ENCODE measurements around the gene ZSCAN9.

ZSCAN9 gene

DNA sequence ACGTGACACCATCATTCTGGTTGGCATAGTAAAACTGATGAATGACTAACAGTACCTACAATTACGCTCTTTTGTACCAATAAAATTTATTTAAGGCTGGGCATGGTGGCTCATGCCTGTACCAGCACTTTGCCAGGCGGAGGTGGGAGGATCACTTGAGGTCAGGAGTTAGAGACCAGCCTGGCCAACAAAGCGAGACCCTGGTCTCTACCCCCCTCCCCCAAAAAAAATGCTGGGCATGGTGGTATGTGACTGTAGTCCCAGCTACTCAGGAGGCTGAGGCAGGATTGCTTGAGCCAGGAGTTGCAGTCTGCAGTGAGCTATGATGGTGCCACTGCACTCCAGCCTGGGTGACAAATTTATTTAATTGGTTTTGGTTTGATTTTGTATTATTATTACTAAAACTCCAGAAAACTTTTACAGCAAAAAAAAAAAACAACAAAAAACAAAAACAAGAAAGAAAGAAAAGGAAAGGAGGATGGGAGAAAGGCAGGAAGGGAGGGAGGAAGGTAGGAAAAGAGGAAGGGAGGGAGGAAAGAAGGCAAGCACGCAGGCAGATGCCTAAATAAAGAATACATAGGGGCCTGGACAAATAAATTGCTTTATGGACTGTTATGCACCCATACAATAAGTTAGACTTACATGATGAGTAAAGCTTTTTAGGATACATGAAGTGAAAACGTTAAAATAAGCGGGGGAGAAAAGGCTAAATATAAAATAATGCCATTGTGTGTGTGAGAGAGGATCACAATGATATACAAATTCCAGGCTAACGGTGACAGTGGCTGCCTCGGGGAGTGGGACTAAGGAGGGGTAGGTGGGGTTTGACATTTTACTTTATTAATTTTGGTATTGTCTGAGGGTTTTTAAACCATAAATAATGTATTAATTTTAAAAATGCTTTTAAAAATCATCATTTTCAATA lies 682 bp upstream of the ZSCAN9 start:
- DNase-seq = no peak

DNA sequence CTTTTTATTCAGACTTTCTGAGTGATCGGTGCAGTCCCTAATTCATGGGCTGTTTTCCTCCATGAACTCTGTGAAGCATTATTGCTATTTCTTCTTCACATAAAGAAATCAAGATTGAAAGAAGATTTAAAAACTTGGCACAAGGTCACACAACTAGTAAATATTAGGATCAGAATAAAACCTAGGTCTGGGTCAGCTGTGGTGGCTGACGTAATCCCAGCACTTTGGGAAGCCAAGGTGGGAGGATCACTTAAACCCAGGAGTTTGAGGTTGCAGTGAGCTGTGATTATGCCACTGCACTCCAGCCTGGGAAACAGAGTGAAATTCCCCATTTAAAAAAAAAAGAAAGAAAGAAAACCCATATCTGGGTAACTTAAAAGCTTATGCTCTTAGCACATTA lies 1.4 kb downstream of the ZSCAN9 start:
- no peak for DNase-seq

DNA sequence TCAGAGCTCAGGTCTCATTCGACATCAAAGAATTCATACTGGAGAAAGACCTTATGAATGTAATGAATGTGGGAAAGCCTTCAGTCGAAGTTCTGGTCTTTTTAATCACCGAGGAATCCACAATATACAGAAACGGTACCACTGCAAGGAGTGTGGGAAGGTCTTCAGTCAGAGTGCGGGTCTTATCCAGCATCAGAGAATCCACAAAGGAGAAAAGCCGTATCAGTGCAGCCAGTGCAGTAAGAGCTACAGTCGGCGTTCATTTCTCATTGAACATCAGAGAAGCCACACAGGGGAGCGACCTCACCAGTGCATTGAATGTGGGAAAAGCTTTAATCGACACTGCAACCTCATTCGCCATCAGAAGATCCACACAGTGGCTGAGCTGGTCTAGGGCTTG lies 7.7 kb downstream of the ZSCAN9 start:
- no peak for DNase-seq

DNA sequence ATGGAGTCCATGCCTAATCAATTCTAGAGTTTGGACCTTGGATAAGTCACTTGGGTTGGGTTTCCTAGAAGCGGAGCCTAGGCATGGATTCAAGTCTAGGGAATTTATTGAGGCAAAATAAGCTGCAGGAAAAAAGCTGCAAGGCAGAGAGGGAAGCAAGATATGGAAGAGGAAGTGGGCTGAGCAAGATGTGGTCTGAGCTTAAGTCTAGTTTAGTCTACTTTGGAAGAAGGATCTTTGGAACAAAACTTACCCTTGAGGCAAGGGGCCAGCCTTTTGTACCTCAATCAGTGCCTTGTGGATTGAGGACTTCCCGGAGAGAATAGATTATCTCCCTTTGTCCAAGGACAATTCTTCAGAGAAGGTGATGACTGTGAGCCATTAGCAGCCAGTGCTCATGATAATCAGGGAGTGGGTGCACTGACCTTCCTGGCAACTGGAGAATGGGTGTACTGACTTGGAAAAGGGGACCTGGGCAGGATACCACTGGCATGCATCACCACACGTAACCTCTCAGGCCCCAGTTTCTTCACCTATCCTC lies 10.9 kb downstream of the ZSCAN9 start:
- no peak for DNase-seq

DNA sequence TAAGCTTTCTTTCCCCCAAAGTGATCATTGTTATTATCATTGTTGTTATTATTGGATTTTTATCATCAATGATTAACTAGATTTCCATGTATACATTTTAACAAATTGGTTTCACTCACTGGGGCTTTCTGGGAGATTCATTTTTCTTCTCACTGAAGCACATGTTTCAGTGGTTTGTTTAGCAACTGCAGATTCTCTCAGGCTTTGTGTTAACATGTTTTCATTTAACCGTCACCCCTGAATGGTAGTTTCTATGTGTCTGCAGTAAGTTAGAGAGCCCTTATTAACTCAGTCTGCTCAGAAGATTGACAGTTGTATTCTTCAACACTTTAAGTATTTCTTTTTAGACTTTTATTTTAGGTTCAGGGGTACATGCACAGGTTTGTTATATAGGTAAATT lies 14.6 kb downstream of the ZSCAN9 start:
- DNase-seq = no peak

DNA sequence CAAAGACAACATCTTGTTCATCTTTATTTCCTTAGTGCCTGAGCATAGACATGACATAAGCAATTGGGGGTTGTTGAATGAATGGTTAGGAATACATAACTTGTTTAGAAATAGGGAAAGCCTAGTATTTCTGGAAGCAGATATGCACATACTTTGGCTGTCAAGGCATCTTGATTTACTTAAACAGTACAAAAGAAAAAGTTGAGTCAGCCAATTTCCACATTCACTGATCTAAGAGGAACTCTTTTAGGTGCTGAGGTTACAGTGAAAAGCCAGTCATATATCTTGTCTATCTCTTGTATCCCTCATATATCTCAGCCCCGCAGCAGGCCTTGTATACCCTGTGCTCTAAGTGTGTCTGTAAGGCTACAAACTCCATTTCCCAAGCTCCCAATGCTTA lies 15.4 kb downstream of the ZSCAN9 start:
- DNase-seq = no peak

DNA sequence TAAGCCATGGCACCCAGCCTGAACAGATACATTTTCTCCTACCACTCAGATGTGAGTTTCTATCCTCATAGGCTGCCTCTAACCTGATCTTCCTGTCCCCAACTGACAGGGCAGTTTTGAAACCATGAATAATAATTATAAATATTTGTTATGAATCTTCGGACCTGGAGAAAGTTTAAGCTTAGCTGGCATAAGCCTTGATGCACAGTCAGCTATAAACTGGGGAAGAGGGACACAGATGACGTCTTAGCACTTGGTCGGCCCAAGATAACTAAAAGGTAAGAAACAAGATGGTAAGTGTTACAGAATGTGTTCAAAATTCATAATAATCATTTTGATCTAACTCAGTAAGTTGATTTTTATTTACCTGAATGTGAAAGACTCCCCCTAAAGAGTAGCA lies 18.9 kb downstream of the ZSCAN9 start:
- DNase-seq = no peak

DNA sequence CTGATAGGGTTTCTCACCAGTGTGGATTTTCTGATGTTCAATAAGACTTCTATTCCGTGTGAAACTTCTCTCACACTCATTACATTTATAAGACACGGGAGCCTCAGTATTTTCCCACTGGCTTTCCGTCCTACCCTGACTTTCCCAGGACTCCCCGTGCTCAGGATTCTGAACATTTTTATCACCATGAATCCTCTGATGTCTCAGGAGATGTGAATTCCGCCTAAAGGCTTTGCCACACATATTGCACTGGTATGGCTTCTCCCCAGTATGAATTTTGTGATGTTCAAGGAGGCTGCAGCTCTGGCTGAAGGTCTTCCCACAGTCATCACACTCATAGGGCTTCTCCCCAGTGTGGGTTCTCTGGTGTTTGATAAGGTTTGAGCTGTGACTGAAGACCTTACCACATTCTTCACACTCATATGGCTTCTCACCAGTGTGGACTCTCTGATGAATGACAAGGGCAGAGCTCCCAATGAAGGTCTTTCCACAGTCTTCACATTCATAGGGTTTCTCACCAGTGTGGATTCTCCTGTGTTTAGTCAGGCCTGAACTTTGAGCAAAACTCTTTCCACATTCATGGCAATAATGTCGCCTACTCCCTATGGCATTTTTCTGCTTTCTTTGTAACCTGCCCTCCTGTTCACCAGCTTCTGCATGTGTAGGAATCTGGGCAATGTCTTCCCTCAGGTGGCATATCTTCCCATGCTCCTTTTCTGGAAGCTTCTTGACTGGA lies 20.3 kb downstream of the ZSCAN9 start:
- DNase-seq = no peak

DNA sequence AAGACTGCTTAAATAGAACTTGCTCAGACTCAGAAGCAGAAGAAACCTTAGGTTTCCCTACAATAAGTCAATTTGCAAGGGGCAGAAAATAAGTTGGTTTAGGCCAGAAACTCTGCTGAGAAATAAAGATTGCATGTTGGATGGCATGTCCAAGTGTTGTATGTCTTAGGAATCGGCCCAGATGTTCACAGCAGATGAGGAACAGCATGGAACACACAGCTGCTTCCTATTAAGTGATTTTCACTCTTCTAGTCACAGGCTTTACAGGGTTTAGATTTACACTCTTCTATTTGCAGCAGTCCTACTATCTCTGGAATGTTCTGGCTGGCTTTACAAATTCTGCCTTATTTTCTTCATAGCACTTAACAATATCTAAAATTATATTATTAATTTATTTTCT lies 23.8 kb downstream of the ZSCAN9 start:
- DNase-seq = no peak

DNA sequence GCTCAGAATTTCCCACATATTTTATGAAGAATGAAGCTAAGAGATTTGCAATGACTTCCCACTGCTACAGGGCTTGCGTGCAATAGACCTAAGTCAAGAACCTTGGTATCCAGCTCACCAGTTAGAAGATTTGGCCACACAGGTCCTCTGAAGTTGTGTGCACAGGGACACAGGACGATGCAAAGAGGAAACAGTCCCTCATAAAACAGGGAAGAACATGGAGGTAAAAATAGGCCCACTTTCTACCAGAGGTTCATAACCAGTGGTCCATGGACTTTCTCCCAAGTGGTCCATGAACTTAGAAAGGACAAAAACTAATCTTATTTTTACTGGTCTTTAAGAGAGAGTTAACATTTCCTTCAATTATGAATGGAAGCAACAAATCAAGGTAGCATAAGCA lies 25.7 kb downstream of the ZSCAN9 start:
- DNase-seq = no peak

DNA sequence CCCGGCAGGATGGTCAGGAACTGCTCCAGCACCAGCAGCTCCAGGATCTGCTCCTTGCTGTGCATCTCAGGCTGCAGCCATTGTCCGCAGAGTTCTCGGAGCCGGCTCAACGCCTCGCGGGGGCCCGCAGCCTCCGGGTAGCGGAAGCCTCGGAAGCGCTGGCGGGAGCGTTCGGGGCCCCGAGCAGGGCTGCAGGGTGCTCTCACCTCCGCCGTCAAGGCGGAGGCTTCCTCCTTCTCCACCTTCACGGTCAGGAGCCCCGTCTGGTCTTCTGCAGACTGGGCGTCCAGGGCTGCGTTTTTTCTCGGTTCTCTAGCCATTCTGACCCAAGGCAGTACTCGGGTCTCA lies 26.6 kb downstream of the ZSCAN9 start:
- DNase-seq = no peak

DNA sequence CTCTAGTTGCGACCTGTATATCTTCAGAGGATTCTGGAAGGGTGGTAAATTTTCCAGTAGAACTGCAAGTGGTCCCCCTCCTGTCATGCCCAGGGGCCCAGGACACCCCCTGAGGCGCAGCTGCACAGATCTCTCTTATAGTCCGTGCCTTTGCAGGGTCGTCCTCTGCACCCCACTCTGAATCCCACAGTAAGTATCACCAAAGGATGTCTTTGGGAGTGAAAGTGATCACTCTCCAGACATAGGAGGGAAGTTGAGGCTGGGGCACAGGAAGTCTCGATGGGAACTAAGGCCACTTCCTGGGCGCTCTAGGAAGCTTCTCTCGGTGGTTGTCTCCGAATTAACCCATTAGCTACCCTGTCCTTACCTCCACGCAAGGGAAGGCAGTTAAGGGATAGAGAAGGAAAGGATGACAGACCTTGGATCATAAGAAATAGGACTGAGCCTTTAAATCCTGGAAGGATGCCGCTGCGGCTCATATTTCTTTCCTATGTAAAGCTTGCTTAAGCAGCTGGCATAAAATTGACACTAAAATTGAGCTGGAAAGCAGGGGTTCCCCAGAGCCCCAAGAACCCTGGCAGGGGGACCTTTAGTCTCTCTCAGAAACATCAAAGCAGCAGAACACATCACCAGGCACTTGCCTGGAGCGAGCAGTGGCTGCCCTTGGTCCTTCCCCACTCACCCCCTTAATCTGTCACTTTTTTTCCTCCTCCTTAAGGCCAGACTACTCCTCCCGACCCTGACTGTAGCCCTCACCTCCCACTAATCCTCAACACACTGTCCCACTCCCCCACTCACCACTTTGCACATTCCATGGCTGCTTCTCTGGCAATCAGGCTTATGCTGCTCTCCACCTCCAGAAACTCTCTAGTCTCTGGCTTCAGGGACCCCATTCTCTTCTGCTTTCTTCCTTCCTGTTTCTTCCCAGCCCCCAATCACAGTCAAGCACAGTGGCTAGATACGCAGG lies 27.2 kb downstream of the ZSCAN9 start, which contains the start of gene ZKSCAN4:
Gene ZKSCAN4, minus strand, starts transcription at position 261 of the 967 bp plus-strand sequence. CDS start 289 bp downstream, outside the sequence.
- DNase-seq = peak; percentile 74

DNA sequence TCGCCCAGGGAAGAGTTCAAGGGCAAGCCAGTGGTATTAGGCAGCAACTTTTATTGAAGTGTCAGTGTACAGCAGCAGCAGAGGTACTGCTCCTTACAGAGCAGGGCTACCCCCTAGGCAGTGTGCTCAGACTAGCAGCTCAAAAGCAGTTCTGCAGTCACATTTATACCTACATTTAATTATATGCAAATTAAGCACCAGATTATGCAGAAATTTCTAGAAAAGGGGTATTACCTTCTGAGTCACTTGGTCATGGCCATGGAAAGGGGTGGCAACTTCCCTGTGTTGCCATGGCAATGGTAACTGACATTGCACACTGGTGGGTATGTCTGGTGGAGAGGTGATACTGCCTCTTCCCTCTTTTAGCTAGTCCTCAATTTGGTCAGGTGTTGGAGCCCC lies 29.0 kb downstream of the ZSCAN9 start:
- DNase-seq = no peak

DNA sequence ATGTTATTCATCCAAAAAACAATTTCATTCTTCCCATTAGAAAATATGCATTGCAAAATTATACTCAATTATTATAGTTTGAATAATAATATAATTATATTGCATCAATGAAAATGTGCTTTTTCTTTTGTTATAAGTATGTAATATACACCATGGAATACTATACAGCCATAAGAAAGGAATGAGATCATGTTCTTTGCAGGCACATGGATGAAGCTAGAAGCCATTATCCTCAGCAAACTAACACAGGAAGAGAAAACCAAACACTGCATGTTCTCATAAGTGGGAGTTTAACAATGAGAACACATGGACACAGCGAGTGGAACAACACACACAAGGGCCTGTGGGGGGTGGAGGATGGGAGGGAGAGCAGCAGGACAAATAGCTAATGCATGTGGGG lies 32.0 kb downstream of the ZSCAN9 start:
- DNase-seq = no peak

DNA sequence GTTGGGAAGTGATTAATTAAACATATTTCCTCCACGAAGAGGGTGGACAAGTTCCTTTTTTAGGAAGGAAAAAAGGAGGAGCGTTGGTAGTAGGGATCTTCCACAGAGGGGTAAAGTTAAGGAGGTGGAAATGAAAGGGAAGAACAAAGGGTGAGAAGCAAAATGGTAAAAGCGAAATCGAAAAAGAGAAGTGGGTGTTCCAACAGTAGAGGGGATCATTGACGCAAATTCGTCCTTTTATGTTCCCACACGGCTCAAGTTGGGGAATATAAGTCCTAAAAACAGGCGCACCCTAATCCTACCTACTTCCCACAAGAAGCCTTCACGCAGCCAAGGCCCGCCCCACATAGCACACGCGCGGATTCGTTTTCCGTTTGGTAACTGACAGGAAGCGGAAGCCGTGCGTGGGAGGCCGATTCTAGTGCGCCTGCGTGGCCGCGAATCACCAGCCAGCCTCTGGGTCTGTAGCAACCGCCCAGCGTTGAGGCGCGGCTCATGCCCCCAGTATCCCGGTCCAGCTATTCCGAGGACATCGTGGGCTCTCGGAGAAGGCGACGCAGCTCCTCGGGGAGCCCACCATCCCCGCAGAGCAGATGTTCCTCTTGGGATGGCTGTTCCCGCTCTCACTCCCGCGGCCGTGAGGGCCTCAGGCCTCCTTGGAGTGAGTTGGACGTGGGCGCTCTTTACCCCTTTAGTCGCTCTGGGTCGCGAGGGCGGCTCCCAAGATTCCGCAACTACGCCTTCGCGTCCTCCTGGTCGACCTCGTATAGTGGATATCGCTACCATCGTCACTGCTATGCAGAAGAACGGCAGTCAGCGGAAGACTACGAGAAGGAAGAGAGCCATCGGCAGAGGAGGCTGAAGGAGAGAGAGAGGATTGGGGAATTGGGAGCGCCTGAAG lies 34.1 kb downstream of the ZSCAN9 start, which contains the start of gene NKAPL:
Gene NKAPL, plus strand, starts transcription at position 421 of the 901 bp plus-strand sequence. Its CDS starts 75 bp downstream, at position 496.
- peak; percentile 25 for DNase-seq

DNA sequence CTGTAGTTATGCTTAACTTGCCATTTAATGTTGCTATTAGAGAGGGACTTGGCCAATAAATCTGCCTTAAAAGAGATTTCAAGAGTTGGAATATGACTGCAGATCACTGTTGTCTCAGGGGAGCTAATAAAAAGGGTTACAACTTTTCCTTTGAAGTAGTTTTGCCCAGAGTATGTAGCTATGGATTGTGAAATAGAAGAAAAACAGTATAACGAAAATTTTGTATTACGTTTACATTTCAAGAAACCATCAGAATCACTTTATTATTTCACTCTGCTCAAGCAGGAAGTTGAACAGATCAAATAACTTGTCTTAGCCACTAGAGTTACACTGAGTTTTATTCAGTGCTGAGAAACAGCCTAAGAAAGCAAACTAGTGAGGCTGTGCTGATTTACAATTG lies 38.8 kb downstream of the ZSCAN9 start:
- no peak for DNase-seq

DNA sequence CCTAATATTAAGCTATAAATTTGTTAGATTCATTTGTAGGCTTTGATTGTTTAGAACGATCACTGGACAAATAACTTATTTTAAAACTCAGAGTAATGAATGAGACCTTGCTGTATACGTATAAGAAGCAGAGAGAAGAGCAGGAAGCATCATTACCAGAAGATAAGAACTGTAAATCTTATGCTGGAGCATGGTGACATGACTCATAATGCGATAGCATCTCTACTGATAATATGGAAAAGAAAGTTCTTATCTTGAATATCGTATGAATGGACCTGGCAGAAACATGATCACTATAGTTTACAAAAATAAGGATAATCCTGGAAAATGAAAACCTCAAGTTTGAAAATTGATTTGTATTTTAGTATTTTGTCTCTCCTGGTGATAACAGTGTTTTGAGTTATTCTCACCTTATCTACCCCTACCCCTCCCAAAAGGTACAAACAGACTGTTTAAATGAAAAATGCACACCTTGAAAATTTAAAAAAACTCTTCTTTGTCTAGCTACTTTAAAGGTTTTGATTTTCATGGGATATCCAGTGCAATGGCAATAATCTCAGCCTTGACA lies 39.8 kb downstream of the ZSCAN9 start:
- no peak for DNase-seq

DNA sequence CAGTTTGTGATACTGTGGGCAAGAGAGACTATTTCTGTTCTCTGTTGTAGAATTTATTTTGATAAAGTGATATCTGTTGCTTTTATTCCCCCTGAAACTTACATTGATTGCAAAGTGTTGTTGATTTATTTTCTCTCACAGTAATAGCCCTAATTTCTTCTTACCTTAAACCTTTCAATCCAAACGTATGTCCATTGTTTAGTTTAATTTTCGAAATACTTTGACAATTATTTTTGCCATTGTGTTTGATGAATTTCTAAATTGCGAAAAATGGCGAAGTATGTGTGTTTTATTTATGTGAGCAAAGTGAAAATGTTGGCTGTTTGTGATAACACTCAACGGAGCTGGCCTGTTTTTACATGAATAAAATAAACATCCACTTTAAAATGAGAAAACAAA lies 41.5 kb downstream of the ZSCAN9 start:
- DNase-seq = no peak

DNA sequence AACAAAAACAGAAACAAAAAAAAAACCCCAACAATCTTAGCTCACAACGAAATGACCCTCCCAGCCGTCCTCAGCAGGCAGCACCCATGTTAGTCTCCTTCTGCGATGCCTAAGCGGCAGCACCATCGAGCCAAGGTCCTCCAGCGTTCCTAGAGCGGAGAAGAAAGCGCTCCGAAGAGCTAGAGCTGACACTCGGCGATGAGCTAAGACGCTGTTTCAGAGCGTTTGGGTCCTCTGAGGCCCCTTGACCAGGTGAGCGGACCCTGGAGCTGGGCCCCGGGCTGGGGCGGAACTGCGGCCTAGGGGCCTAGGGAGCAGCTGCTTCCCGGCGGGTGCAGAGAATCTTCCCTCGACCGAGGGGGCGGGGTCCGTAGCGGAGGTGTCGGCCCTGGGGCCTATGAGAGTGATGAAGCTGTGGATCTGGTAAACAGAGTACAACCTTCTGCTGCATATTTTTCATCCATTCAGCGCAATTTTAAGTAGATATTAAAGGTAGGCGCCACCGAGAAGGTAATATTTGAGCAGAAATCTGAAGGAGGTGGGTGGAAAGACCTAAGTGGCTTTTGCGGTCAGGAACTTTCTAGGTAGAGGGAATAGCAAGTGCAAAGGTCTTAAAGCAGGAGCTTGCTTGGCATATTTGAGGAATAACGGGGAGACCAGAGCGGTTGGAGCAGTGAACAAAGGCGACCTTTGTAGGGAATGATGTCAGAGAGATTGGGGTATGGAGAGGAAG lies 42.1 kb downstream of the ZSCAN9 start, which contains the start of gene ZSCAN26:
Gene ZSCAN26, plus strand, starts transcription at position 182 of the 733 bp plus-strand sequence. CDS start 4,777 bp downstream, outside the sequence.
- DNase-seq = peak; percentile 83

DNA sequence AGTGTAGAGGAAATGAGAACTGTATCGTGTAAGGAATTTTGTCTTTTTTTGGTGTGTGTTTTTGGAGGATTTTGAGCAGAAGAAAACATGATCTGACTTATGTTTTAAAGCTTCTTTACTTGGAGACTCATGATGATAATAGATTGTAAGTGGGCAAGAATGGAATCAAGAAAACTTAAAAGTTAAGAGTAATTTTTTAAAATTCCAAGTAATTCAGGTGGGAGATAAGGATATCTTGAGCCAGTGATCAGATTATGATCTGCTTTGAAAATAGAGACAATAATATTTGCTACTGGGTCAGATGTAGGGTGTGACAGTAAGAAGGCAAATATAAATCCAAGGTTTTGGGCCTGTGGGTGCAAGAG lies 42.6 kb downstream of the ZSCAN9 start:
- no peak for DNase-seq

All from central memory CD4-positive, alpha-beta T cell (primary cell).